HG02884 (cell line): ENCODE results near the gene CEP57L1.
"Not testable (repeated sequence)": the region's sequence is repeated elsewhere in the genome, so short reads cannot be mapped to it uniquely, and the experiment has no call there.

ENCODE experiments used
- ATAC-seq: cut with Tn5 transposase; IDR thresholded peaks from one replicate; pipeline ENCODE4 v1.9.1; 2021; ENCODE audit warnings: mild to moderate bottlenecking, moderate library complexity; ENCODE audit not compliant: unreplicated experiment

CEP57L1 gene

DNA sequence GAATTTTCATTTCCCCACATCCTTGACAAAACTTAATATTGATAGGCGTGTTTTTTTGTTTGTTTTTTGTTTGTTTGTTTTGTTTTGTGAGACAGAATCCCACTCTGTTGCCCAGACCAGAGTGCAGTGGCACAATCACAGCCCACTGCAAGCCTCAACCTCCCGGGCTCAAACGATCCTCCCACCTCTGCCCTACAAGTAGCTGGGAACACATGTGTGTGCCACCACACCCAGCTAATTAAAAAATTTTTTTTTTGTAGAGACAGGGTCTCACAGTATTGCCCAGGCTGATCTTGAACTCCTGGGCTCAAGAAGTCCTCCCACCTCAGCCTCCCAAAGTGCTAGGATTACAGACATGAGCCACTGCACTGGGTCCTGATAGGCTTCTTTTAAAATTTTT lies 9.2 kb downstream of the CEP57L1 start:
- no peak for ATAC-seq

DNA sequence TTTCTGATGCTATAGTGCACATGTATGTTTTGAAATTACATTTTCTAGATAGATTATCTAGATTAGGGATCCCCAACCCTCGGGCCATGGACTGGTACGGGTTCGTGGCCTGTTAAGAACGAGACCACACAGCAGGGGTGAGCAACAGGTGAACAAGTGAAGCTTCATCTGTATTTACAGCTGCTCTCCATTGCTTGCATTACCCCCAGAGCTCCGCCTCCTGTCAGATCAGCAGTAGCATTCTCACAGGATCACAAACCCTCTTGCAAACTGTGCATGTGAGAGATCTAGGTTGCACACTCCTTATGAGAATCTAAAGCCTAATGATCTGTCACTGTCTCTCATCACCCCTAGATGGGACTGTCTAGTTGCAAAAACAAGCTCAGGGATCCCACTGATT lies 10.4 kb downstream of the CEP57L1 start:
- no peak for ATAC-seq

DNA sequence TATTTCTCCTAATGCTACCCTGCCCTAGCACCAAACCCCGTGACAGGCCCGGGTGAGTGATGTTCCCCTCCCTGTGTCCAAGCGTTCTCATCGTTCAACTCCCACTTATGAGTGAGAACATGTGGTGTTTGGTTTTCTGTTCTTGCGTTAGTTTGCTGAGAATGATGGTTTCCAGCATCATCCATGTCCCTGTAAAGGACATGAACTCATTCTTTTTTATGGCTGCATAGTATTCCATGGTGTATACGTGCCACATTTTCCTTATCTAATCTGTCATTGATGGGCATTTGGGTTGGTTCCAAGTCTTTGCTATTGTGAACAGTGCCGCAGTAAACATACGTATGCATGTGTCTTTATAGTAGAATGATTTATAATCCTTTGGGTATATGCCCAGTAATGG lies 14.4 kb downstream of the CEP57L1 start:
- not testable (repeated sequence) for ATAC-seq

DNA sequence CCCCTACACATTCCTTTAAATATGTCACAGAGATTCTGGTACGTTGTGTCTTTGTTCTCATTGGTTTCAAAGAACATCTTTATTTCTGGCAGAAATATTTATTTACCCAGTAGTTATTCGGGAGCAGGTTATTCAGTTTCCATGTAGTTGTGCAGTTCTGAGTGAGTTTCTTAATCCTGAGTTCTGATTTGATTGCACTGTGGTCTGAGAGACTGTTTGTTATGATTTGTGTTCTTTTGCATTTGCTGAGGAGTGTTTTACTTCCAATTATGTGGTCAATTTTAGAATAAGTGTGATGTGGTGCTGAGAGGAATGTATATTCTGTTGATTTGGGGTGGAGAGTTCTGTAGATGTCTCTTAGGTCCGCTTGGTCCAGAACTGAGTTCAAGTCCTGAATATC lies 17.4 kb downstream of the CEP57L1 start:
- not testable (repeated sequence) for ATAC-seq

DNA sequence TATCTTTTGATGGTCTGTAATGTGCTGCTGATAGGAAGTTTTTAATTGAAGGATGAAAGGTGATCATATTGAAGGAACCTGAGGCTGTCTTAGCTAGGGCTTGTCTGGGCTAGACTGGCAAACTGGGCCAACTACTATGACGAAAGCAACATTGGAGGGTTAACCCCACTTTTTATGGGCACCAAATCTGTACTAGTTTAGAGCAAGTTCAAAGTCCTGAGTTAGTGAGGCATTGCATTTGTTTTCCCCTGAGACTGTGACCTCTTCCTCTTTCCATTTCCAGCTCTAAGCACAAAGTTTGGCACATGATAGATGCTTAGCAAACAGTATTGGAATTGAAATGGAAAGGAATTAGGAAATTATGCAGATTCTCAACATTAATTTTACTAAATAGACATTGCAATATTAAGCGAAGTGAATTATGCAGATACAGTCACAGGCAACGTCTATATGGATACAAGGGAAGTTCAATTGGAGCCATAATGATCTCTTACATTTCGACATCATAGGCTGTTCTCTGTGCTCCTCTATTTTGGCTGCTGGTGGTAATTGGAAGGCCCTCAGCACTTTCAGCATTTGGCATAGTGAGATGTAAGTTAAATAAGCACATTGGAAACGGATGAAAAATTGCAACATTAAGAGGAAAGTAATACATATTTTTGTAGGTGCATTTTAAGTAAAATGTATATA lies 22.2 kb downstream of the CEP57L1 start:
- peak; percentile 57 for ATAC-seq

DNA sequence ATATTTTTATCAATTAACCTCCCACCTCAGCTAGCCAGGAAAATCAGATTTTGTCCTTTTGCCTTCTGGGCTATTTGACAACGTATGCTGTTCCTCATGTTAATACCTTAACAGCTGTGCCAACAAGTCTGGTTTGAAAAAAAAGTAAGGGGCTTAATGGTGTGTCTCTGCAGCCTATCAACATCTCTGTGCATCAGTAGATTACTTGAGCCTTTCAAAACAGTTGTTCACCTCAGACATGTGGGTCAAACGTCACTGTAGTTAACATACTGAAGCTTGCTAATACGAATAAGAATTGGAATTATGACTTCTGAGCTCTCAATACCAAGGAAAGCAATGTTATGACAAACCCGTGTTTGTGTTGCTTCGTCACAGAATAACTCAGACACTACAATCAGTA lies 23.0 kb downstream of the CEP57L1 start:
- ATAC-seq = no peak

DNA sequence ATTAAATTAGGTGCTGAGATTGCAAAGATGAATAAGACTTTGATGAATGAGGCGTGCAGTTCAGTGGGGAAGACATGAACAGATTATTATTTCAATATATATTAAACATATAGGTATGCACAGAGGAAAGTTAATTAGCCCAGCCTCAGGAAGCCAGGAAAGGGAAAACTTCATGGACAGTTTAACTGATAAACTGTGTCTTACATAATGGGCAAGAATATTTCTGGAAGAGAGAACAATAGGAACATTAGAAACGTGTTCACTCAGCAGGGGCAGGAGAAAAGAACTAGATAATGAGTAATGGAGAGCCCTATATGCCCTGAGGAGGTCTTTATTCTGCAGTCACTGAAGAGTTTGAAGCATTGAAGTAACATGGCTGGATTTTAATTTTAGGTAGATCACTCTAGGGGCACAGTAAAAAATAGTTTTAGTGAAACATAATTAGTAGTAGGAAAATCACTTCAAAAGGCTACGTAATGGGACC lies 23.6 kb downstream of the CEP57L1 start:
- no peak for ATAC-seq

DNA sequence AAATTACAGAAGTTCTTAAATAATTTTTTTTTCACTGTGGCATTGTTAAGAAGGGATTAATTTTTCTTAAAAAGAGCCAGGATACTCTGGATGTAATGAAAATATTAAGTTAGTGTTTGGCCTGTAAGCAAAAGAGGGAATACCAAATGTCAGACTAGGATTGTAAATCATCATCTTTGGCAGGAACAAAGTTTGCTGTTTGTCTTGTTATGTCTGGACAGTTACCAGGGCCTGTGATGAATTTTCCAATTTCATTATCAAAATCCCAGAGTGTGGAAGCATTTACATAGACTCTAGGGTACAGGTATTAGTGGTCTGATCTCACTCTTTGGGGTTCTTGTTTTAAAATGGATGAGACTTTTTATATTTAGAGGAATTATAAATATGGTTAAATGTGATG lies 26.1 kb downstream of the CEP57L1 start:
- ATAC-seq = no peak

DNA sequence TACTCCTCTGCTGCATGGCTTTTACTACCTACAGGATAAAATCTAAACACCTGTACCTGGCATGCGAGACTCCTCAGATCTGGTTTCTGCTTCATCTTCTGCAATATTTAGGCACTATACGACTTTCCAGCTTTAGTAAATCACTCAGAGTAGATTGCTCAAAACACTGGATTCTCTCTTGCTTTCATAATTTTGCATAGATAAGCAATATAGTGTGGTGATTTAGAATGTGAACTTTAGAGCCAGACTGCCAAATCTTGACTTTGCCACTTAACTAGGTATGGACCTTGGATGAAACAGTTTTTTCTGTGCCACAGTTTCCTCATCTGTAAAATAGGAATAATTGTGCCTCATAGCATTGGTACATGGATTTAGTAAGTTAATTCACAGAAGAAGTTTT lies 28.9 kb downstream of the CEP57L1 start:
- ATAC-seq = no peak

DNA sequence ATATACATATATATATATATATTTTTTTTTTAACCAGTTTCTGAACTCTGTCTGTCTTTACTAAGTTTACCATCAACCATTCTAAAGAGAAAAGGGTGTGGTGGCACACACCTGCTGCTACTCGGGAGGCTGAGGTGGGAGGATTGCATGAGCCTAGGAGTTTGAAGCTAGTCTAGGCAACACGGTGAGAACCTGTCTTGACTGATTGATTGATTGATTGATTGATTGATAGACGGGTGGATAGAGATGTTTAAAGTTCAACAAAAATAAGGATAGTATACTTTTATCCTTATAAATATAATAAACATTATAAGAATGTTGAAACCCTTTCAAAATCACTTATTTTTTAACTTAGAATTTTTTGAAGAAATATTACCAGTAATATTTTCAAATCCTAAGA lies 30.2 kb downstream of the CEP57L1 start:
- no peak for ATAC-seq

DNA sequence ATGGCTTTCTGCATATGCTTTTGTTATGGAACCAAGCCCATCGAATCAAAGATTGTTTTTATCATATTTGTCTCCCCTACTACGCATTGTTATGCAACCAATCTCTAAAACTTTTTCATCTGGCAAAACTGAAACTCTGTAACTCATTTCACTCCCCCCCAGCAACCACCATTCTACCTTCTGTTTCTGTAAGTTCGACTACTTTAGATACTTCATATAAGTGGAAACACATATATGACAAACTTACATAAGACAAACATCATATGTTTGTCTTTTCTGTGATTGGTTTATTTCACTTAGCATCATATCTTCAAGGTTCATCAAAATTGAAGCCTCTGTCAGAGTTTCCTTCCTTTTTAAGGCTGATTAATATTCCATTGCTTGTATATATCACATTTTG lies 34.8 kb downstream of the CEP57L1 start:
- ATAC-seq = no peak

DNA sequence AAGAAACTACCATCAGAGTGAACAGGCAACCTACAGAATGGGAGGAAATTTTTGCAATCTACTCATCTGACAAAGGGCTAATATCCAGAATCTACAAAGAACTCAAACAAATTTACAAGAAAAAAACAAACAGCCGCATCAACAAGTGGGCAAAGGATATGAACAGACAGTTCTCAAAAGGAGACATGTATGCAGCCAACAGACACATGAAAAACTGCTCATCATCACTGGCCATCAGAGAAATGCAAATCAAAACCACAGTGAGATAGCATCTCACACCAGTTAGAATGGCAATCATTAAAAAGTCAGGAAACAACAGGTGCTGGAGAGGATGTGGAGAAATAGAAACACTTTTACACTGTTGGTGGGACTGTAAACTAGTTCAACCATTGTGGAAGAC lies 40.3 kb downstream of the CEP57L1 start:
- ATAC-seq = not testable (repeated sequence)

DNA sequence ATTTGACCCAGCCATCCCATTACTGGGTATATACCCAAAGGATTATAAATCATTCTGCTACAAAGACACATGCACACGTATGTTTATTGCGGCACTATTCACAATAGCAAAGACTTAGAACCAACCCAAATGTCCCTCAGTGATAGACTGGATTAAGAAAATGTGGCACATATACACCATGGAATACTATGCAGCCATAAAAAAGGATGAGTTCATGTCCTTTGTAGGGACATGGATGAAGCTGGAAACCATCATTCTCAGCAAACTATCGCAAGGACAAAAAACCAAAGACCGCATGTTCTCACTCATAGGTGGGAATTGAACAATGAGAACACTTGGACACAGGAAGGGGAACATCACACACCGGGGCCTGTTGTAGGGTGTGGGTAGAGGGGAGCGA lies 40.7 kb downstream of the CEP57L1 start:
- not testable (repeated sequence) for ATAC-seq

DNA sequence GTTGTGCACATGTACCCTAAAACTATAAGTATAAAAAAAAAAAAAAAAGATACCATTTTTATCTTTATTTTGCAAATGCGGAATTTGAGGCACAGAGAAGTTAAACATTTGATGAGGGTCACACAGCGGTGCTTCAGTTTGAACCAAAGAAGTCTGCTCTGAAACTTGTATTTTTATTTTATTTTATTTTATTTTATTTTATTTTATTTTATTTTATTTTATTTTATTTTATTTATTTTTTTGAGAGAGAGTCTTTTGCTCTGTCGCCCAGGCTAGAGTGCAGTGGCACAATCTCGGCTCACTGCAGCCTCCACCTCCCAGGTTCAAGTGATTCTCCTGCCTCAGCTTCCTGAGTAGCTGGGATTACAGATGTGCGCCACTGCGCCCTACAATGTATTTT lies 41.2 kb downstream of the CEP57L1 start:
- not testable (repeated sequence) for ATAC-seq

DNA sequence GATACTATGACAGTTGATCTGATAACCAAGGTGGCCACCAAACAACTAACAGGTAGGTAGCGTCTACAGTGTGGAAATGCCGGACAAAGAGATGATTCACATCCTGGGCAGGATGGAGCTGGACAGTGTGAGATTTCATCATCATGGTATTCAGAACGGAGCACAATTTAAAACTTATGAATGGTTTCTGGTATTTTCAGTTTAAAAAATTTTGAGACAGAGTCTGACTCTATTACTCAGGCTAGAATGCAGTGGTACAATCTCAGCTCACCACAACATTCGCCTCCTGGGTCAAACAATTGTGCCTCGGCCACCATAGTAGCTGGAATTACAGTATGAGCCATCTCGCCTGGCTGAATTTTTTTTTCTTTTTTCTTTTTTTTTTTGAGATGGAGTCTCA lies 43.8 kb downstream of the CEP57L1 start:
- ATAC-seq = no peak

DNA sequence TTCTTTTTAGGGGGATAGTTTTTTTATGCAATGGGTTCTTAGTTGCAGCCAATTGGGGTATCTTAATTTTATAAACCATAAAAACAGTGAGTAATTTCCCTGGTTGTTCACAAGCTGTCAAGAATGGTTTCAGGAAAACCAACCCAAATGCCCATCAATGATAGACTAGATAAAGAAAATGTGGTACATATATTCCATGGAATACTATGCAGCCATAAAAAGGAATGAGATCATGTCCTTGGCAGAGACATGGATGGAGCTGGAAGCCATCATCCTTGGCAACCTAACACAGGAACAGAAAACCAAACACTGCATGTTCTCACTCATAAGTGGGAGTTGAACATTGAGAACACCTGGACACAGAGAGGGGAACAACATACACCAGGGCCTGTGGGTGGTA lies 46.8 kb downstream of the CEP57L1 start:
- ATAC-seq = not testable (repeated sequence)

DNA sequence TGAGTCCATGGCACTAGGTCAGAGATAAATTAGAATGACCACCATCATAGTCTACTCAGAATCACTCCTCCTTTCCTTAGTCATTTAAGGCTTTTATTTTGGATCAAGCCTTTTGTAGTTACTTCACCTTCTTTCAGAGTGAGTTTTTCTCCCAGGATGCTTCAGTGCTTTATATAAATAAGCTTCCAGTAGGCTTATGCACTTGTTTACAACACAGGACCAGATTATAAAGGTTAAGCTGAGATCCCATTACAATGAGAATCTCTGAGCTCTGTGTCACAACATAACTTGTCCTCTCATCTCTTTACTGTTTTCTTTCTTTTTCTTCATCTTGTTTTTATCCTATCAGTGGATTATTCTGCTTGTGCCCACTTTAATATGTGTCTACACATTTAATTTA lies 47.9 kb downstream of the CEP57L1 start:
- ATAC-seq = no peak

DNA sequence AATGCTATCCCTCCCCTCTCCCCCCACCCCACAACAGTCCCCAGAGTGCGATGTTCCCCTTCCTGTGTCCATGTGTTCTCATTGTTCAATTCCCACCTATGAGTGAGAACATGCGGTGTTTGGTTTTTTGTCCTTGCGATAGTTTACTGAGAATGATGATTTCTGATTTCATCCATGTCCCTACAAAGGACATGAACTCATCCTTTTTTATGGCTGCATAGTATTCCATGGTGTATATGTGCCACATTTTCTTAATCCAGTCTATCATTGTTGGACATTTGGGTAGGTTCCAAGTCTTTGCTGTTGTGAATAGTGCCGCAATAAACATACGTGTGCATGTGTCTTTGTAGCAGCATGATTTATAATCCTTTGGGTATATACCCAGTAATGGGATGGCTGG lies 52.9 kb downstream of the CEP57L1 start:
- ATAC-seq = not testable (repeated sequence)

DNA sequence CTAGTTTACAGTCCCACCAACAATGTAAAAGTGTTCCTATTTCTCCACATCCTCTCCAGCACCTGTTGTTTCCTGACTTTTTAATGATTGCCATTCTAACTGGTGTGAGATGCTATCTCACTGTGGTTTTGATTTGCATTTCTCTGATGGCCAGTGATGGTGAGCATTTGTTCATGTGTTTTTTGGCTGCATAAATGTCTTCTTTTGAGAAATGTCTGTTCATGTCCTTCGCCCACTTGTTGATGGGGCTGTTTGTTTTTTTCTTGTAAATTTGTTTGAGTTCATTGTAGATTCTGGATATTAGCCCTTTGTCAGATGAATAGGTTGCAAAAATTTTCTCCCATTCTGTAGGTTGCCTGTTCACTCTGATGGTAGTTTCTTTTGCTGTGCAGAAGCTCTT lies 53.4 kb downstream of the CEP57L1 start:
- not testable (repeated sequence) for ATAC-seq

DNA sequence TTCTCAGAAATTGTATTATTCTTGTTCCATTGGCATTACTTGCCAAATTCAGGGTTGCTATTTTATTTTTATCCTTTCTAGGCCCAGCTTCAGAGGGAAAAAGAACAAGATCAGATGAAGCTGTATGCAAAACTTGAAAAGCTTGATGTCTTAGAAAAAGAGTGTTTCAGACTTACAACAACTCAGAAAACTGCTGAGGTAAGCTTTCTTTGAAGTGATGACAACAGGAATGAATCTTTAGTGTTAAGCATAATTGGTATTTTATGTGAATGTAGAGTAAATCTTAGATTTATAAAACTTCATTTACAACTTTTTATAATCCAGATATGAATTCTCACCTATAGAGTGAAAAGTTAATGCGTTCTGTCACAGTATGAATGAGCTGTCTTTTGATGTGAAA lies 58.4 kb downstream of the CEP57L1 start:
- no peak for ATAC-seq

DNA sequence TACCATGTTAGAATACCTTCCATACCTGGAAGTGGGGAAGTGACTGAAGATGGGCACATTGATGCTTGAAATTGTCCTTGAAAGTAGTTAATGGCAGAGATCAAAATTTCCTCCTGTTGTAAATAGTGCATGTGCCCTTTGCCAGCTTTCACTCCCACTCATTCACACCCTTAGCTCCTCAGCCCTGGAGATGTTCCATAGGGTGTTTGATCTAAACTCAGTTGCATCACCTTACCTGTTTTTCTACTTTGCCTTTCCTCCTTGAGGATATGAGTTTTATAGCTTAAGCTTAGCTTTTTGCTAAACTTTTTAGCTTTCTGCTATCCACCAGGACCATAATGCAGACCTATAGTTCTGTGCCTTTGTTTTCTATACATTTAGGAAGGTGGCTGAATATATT lies 69.0 kb downstream of the CEP57L1 start:
- no peak for ATAC-seq

DNA sequence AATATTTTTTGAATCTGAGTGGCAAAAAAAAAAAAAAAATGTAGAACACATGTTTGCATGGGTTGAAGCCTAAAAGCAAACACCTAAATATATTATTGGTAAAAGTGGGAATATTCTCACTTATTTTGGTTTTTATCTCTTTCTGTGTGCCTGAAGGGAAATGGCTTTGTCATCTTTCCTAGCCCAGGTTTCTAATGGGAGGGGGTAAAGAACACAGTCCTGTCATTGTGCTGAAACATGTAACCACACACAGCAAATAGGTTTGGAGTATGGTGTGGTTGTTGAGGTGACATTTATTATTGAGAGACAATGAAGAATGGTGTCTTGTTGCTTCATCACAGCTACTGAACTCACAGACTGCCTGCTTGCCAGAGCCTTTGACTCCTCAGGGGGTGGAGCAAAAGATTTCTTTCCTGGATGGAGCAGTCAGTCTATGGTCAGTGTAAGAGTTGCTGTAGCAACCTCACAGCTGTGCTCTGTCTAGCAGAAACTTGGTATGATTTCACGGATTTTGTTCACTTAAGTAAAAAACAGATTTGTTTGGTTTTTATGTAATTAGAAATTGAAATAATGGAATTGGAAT lies 70.2 kb downstream of the CEP57L1 start:
- no peak for ATAC-seq

DNA sequence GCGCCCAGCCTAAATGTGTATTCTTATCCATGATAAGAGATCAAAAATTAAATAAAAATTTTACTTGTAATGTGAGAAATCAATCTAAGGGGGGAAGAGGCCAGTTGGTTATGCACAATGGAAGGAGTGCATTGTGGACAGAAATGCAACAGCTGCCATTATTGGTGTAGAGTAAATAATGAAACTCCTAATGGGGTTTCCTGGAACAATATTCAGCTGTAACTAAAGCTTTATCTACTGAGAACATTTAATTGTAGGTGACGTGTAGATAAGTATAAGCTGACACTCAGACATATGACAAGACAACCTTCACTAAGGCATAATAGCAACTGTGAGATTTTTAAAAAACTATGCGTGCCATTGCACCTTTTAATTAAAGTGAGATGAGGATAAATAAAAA lies 71.4 kb downstream of the CEP57L1 start:
- no peak for ATAC-seq
